Esophagus mucosa (tissue), 1 donor: ENCODE results near the gene POU2F1. TPM values are rescaled to one million over a fixed set of nuclear protein-coding genes. Genes with fewer than 3 reads are reported as not detected.

Experiments
- ATAC-seq: fragments of 200-7000 bp; cut with Tn5 transposase; one replicate; pipeline ENCODE4 v1.9.1; 2020
- total RNA-seq: library from RNA; stranded (reverse); gene quantifications from one replicate; pipeline ENCODE4 v1.2.4, GENCODE V29; 2023
- donor health status: DM: yes; HTN: yes; CAD: no.

Gene POU2F1
- total RNA-seq, 1 donor from 2014 or later, result 9.4 TPM

DNA sequence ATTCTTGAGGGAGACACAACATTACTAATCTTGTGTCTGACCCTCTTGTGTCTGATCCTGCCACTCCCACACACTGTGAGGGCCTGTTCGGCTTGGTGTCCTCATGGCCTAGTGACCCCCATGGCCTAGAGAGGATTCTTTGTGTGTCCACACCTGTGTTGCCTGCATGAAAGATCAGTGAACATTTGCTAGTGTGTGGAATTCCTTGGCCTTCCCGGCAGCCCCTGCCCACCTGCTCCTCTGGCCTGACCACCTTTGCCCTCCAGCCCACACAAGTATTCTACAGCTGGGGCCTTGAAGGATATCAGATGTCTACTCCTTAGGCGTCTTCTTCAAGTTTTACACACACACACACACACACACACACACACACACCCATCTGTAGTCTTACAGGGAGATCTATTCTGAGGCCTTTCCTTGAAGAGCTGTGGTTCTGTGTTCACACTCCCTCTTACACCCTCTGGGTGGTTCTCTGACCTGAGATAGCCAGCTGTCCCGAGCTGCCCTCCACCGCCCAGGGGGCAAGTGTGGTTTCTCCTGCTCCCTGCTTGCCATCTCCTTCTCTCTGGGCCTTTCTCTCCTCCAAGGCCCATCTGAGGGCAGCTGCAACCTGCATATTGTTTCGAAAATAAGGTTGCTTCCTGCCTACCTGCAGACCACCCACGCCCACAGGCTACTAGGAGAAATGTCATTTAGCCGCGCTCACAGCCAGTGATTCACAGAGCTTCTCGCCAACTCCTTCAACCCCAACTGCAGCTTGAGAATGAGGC is 252.3 kb downstream of the POU2F1 start:
- ATAC-seq, result no peak

DNA sequence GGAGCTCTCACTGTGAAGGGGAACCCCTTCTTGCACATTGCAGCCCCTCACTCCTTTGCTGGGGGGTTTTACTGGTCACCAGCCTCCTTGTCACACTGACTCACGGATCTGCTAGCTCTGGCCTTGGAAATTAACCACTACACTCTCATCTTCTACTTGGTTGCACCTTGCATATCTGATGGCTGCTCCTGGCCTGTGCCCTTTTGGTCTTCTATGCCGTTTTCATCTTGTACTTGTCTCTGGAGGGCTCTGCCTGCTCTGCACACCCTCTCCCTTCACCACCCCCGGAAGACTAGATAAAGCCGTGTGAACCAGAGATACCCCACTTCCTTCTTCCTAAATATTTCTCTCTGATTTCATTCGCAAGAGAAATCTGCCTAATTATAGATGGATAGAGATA is 253.1 kb downstream of the POU2F1 start:
- ATAC-seq, result no peak

DNA sequence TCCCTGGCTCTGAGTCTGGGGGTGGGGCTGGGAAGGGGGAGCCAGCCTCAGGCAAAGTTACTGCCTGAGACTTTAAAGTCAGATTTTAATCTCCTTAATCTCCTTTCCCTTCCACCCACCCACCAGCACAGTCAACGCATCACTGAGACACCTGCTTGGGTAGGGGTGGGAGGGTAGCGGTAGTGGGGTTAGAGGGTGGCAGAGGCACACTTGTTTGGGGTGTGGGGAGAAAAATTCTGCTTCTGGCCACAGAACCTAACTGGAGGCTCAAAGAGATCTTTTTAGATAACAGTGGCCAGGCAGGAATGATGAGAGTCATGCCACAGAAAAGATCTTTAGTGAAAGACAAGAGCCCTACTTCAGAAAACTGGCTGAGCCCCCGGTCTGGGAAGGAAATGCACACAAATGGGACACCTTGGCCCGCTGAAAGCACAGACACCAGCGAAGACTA is 253.5 kb downstream of the POU2F1 start:
- ATAC-seq, result no peak

DNA sequence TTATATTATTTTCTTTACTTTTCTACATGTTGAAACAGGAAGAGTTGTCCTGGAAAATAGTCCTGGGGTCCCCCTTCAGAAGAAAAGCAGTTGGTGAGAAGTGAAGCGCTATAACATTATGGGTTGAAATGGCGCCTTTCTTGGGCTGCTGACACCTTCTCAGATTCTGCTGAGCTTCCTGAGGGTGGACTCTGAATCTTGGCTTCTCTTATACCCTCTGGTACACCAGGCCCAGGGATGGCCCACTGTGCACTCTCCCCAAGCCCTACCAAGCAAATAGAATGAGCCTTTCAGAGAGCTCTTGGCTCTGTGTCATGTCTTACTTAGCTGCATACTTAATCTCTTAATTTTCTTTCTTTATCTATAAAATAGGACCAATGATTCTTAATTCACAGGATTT is 255.4 kb downstream of the POU2F1 start:
- no peak for ATAC-seq

Other genes with a start within 250 kb of the POU2F1 start
- 0.08 TPM for gene ILDR2, start 245.3 kb upstream of the POU2F1 start, total RNA-seq
- 0.24 TPM for gene MAEL, start 231.6 kb upstream of the POU2F1 start, total RNA-seq
- gene GPA33, start 130.5 kb upstream of the POU2F1 start, total RNA-seq, result not detected
- gene STYXL2, start 126.8 kb upstream of the POU2F1 start, total RNA-seq, result not detected